Measurements from ENCODE around the gene MYLK. TPM values are rescaled to one million over a fixed set of nuclear protein-coding genes. Genes with fewer than 3 reads are reported as not detected.
A peak's percentile ranks its signal among the peaks of the same experiment; 100 is the strongest.
"Not testable (repeated sequence)": the region's sequence is repeated elsewhere in the genome, so short reads cannot be mapped to it uniquely, and the experiment has no call there.

MYLK gene
- total RNA-seq, 1 donor from 2014 or later, result 2.6 TPM

- no peak overlapping the region for H3K4me3 ChIP-seq (ENCODE audit: low read depth, low read length)
- DNase-seq (ENCODE audit: low read depth) (no peak), FAIRE-seq (no peak)
- no peaks in the 10 kb centered on the region for H3K27me3 ChIP-seq (ENCODE audit: control insufficient read depth, insufficient read depth, low read length)
- peaks cover 1% of the 10 kb centered on the region for H3K36me3 ChIP-seq (ENCODE audit: control insufficient read depth, insufficient read depth, low read length)
- TF ChIP-seq, protein P1, sequence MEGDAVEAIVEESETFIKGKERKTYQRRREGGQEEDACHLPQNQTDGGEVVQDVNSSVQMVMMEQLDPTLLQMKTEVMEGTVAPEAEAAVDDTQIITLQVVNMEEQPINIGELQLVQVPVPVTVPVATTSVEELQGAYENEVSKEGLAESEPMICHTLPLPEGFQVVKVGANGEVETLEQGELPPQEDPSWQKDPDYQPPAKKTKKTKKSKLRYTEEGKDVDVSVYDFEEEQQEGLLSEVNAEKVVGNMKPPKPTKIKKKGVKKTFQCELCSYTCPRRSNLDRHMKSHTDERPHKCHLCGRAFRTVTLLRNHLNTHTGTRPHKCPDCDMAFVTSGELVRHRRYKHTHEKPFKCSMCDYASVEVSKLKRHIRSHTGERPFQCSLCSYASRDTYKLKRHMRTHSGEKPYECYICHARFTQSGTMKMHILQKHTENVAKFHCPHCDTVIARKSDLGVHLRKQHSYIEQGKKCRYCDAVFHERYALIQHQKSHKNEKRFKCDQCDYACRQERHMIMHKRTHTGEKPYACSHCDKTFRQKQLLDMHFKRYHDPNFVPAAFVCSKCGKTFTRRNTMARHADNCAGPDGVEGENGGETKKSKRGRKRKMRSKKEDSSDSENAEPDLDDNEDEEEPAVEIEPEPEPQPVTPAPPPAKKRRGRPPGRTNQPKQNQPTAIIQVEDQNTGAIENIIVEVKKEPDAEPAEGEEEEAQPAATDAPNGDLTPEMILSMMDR (IDR thresholded peaks at IDR 0.05; ENCODE audit: insufficient read depth, low read length, severe bottlenecking), result no peak
Observed at GRCh38 chr3:123718108-123718507, 166.0 kb downstream of the MYLK start.

DNA sequence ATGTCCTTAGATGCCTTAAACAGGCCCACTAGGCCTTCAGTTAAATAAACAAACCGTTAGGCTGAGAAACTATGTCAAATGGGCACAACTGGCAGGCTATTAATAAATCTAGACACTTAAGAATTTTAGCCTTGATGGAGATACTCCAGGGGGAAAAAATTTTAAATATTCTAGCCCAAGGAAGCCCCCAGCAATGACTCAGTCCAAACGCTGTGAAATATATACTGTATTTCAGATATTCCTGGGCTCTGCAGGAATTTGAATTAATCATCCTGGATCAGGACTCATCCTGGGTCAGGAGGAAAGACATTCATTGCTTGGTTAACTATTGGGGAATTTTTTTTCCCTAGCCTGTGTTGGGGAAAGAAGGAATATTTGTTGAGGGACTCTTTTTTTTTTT lies 166.7 kb downstream of the MYLK start:
- FAIRE-seq; DNase-seq (ENCODE audit: low read depth); H3K36me3 ChIP-seq (ENCODE audit: control insufficient read depth, insufficient read depth, low read length); H3K4me3 ChIP-seq (ENCODE audit: low read depth, low read length); H3K27me3 ChIP-seq (ENCODE audit: control insufficient read depth, insufficient read depth, low read length): not testable (repeated sequence)

DNA sequence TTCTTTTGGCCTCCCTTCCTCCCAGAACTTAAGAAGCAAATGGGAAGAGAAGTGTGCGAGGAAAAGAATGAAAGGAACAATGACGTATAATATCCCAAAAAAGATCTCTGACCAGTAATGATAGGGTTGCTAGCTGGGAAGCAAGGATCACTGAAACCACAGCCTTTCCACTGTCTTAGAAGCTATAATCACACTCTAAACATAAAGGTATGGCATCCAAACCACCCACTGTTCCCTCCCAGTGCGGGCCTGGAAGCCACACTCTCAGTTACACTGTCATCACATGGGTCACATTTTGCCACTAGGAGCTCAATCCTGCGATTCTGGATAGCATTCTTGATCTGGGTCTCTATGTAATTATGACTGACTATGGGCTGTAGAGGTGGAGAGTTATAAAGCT lies 167.7 kb downstream of the MYLK start:
- Histone ChIP-seq H3K4me3 (ENCODE audit: low read depth, low read length) (no peak overlapping the region), H3K27me3 (ENCODE audit: control insufficient read depth, insufficient read depth, low read length) (no peaks in the 10 kb centered on the region), H3K36me3 (ENCODE audit: control insufficient read depth, insufficient read depth, low read length) (no peaks in the 10 kb centered on the region)
- FAIRE-seq, result no peak
- DNase-seq (ENCODE audit: low read depth), result no peak
- TF ChIP-seq, protein P1 (IDR thresholded peaks at IDR 0.05; ENCODE audit: insufficient read depth, low read length, severe bottlenecking), result no peak

- Histone ChIP-seq H3K36me3 (ENCODE audit: control insufficient read depth, insufficient read depth, low read length) (no peaks in the 10 kb centered on the region), H3K27me3 (ENCODE audit: control insufficient read depth, insufficient read depth, low read length) (no peaks in the 10 kb centered on the region), H3K4me3 (ENCODE audit: low read depth, low read length) (no peak overlapping the region)
- DNase-seq (ENCODE audit: low read depth) (no peak), FAIRE-seq (peak; percentile 77)
- TF ChIP-seq, protein P1 (IDR thresholded peaks at IDR 0.05; ENCODE audit: insufficient read depth, low read length, severe bottlenecking), result no peak
Observed at GRCh38 chr3:123713211-123713610, 170.9 kb downstream of the MYLK start.

- H3K36me3 ChIP-seq (ENCODE audit: control insufficient read depth, insufficient read depth, low read length), result no peaks in the 10 kb centered on the region
- no peak overlapping the region for H3K4me3 ChIP-seq (ENCODE audit: low read depth, low read length)
- FAIRE-seq (peak; percentile 55), DNase-seq (ENCODE audit: low read depth) (no peak)
- H3K27me3 ChIP-seq (ENCODE audit: control insufficient read depth, insufficient read depth, low read length), result no peaks in the 10 kb centered on the region
- TF ChIP-seq, protein P1 (IDR thresholded peaks at IDR 0.05; ENCODE audit: insufficient read depth, low read length, severe bottlenecking), result no peak
Observed at GRCh38 chr3:123712077-123712860, 171.9 kb downstream of the MYLK start.

- Histone ChIP-seq H3K27me3 (ENCODE audit: control insufficient read depth, insufficient read depth, low read length) (no peaks in the 10 kb centered on the region), H3K36me3 (ENCODE audit: control insufficient read depth, insufficient read depth, low read length) (no peaks in the 10 kb centered on the region), H3K4me3 (ENCODE audit: low read depth, low read length) (no peak overlapping the region)
- DNase-seq (ENCODE audit: low read depth), result no peak
- peak; percentile 40 for FAIRE-seq
- TF ChIP-seq, protein P1 (IDR thresholded peaks at IDR 0.05; ENCODE audit: insufficient read depth, low read length, severe bottlenecking), result no peak
Observed at GRCh38 chr3:123711356-123711755, 172.8 kb downstream of the MYLK start.

Measured in bronchial epithelial cell (primary cell).